Endothelial cell of umbilical vein (primary cell): ENCODE measurements around the gene SPRED2. TPM values are rescaled to one million over a fixed set of nuclear protein-coding genes. Genes with fewer than 3 reads are reported as not detected.

Experiments used
- BruUV-seq: library from RNA; stranded (reverse); fragments of 400-500 nt; replicated peaks from 2 replicates; lab custom pipeline; 2021; lab: Mats Ljungman, UMichigan
- CTCF ChIA-PET: fragments of 300-600, 350-600 bp; sonication (Branson Sonifier 250); formaldehyde crosslinking; loops from one replicate; lab custom pipeline; 2021; ENCODE audit warnings: antibody characterized with exemption, inconsistent platforms; lab: Charles Lee
- POLR2A ChIA-PET: fragments of 300-600, 350-600 bp; sonication (Branson Sonifier 250); formaldehyde crosslinking; loops from one replicate; lab custom pipeline; 2021; ENCODE audit warnings: antibody characterized with exemption, inconsistent platforms; lab: Charles Lee
- DNase-seq: peaks from one replicate; pipeline ENCODE4 v3.0.0-alpha.2; 2011; ENCODE audit warnings: low read depth, low spot score
- FAIRE-seq: peaks from 2 replicates; lab custom pipeline; 2011; peaks lifted over from hg19 to GRCh38; lab: Jason Lieb, UNC
- H2AFZ ChIP-seq: 2 replicates; pipeline ENCODE4 v1.6.0; 2012; ENCODE audit warnings: low read depth, low read length, control low read depth, inconsistent platforms
- H3K27ac ChIP-seq: 2 replicates; pipeline ENCODE4 v1.5.1; 2011; ENCODE audit warnings: low read depth, mild to moderate bottlenecking, control low read depth, low read length, moderate library complexity; ENCODE audit not compliant: insufficient read depth
- H3K27me3 ChIP-seq, 2 experiments: 2 replicates each; pipeline versions ENCODE4 v1.6.0 to v1.6.1; 2011; ENCODE audit warnings: low read length in 2 of 2, mixed read lengths in 1 of 2; ENCODE audit not compliant: control insufficient read depth in 2 of 2, insufficient read depth in 2 of 2
- H3K36me3 ChIP-seq, 2 experiments: 2 replicates in 1 of 2; 3 replicates in 1 of 2; pipeline ENCODE4 v1.5.1; 2011; ENCODE audit warnings: low read length in 2 of 2, mild to moderate bottlenecking in 1 of 2, moderate library complexity in 1 of 2; ENCODE audit not compliant: control insufficient read depth in 2 of 2, insufficient read depth in 2 of 2; ENCODE audit errors: extremely low read depth in 1 of 2
- H3K4me1 ChIP-seq: 3 replicates; pipeline ENCODE4 v1.5.1; 2011; ENCODE audit warnings: mild to moderate bottlenecking, low read length; ENCODE audit not compliant: control insufficient read depth, insufficient read depth; ENCODE audit errors: extremely low read depth
- H3K4me2 ChIP-seq: 2 replicates; pipeline ENCODE4 v1.6.1; 2011; ENCODE audit warnings: low read length, control low read depth, mixed read lengths; ENCODE audit not compliant: insufficient read depth
- H3K4me3 ChIP-seq, 3 experiments: fragments of 200-600 bp in 1 of 3; sonication (generic), shearing (Covaris generic) in 1 of 3; replicated peaks in 1 of 3; 2 replicates each; pipeline ENCODE4 v1.5.1; 2011 to 2016; ENCODE audit warnings: control low read depth in 3 of 3, low read length in 3 of 3, mild to moderate bottlenecking in 2 of 3, inconsistent platforms in 1 of 3, low read depth in 1 of 3, moderate library complexity in 1 of 3; ENCODE audit not compliant: insufficient read depth in 1 of 3
- H3K79me2 ChIP-seq: 2 replicates; pipeline ENCODE4 v1.6.0; 2012; ENCODE audit warnings: low read length, inconsistent platforms; ENCODE audit not compliant: control insufficient read depth, insufficient read depth
- H3K9ac ChIP-seq: replicated peaks from 2 replicates; pipeline ENCODE3; 2011; ENCODE audit warnings: low read length, control low read depth; ENCODE audit not compliant: insufficient read depth; ENCODE audit errors: extremely low read depth
- H3K9me1 ChIP-seq: replicated peaks from 3 replicates; pipeline ENCODE4 v1.6.0; 2011; ENCODE audit warnings: mild to moderate bottlenecking, low read length; ENCODE audit not compliant: control insufficient read depth, insufficient read depth; ENCODE audit errors: extremely low read depth
- H3K9me3 ChIP-seq: replicated peaks from 2 replicates; pipeline ENCODE4 v1.5.1; 2012; ENCODE audit warnings: low read length, inconsistent platforms; ENCODE audit not compliant: control insufficient read depth, insufficient read depth
- H4K20me1 ChIP-seq: replicated peaks from 2 replicates; pipeline ENCODE3; 2011; ENCODE audit warnings: mild to moderate bottlenecking, low read length; ENCODE audit not compliant: control insufficient read depth, insufficient read depth; ENCODE audit errors: extremely low read depth
- EZH2 ChIP-seq: IDR thresholded peaks from 2 replicates; pipeline ENCODE4 v1.6.1; 2012; ENCODE audit warnings: borderline replicate concordance, low read depth, mild to moderate bottlenecking, moderate library complexity, low read length, inconsistent platforms; ENCODE audit not compliant: severe bottlenecking
- FOS ChIP-seq: IDR thresholded peaks from 2 replicates; pipeline ENCODE4 v1.6.1; 2011; ENCODE audit warnings: mild to moderate bottlenecking, low read length, moderate library complexity, borderline replicate concordance; ENCODE audit not compliant: insufficient read depth
- GATA2 ChIP-seq: IDR thresholded peaks from 2 replicates; pipeline ENCODE4 v1.7.0; 2011; ENCODE audit warnings: low read depth, mild to moderate bottlenecking, moderate library complexity, mixed read lengths, low read length; ENCODE audit not compliant: insufficient read length, insufficient read depth
- JUN ChIP-seq: IDR thresholded peaks from 2 replicates; pipeline ENCODE4 v1.6.1; 2011; ENCODE audit warnings: borderline replicate concordance, low read depth; ENCODE audit not compliant: insufficient read length, insufficient read depth
- MYC ChIP-seq: IDR thresholded peaks from one replicate; pipeline ENCODE4 v1.6.1; 2011; ENCODE audit warnings: mild to moderate bottlenecking, low read depth, low read length
- POLR2A ChIP-seq: IDR thresholded peaks from 2 replicates; pipeline ENCODE4 v1.6.1; 2012; ENCODE audit warnings: low read depth, mild to moderate bottlenecking, control low read depth, low read length
- POLR2AphosphoS5 ChIP-seq: IDR thresholded peaks from 2 replicates; pipeline ENCODE4 v1.6.1; 2012; ENCODE audit warnings: low read depth, mild to moderate bottlenecking, control low read depth, low read length, moderate library complexity; ENCODE audit not compliant: insufficient read depth
- dilution Hi-C: fragments of 300-500 bp; cut with MboI; formaldehyde crosslinking; loops from one replicate; pipeline ENCODE4 v1.15.0; 2019; ENCODE audit warnings: low sequenced_read_pairs; ENCODE audit not compliant: extremely low pct_ligation_motif_present
- intact Hi-C: fragments of 100-400 bp; cut with micrococcal nuclease; formaldehyde crosslinking; loops from one replicate; pipeline ENCODE4 v1.10.0; 2022
- polyA plus RNA-seq, 4 experiments: library from polyadenylated mRNA; depleted of rRNA in 3 of 4; stranded (reverse) in 3 of 4; unstranded in 1 of 4; fragments of >200 nt; gene quantifications; 2 replicates each; pipeline versions ENCODE4 v1.2.1 to v1.2.3, GENCODE V29; 2011 to 2012; ENCODE audit warnings: missing spikeins in 1 of 4
- total RNA-seq: library from RNA; stranded (reverse); gene quantifications from 2 replicates; pipeline ENCODE4 v1.2.3, GENCODE V29; 2021
- TF ChIP-seq, protein P1 (sequence below), 2 donors: IDR thresholded peaks; 1 replicate in 1 of 2; 2 replicates in 1 of 2; pipeline ENCODE4 v1.5.1; 2011; ENCODE audit warnings: low read length in 2 of 2, mild to moderate bottlenecking in 2 of 2, moderate library complexity in 2 of 2, control low read depth in 1 of 2, inconsistent platforms in 1 of 2, low read depth in 1 of 2; ENCODE audit not compliant: insufficient read depth in 1 of 2; ENCODE audit errors: extremely low read depth in 1 of 2
- TF ChIP-seq, protein P2 (sequence below): IDR thresholded peaks from 2 replicates; pipeline ENCODE4 v1.6.1; 2011; ENCODE audit not compliant: insufficient read depth, insufficient read length

Gene SPRED2
- total and polyA plus RNA-seq, 2 donors (not counting 3 experiments of a cell fraction or from before 2014, with no cell fraction given): 3.6 to 9.6 TPM

DNA sequence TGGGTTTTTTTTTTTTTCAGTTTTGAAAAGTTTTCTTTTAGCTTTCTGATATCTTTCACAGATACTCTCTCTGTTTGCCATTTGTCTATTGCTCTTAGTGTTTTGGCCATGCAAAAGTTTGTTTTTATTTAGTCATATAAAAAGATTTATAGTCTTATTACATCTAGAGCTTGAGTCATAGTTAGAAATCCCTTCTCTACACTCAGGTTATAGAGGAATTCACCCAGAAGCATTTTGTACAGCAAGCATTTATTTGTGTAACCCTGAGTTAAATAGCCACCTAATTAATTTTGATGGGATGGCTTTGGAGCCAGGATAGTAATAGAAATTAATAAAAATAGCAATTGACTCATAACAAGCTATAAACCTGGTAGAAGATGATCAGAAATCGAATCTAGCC is 169.1 kb downstream of the SPRED2 start:
- H3K9me1 ChIP-seq: no peaks in the 10 kb centered on the region
- intact Hi-C loops (no loop called here), dilution Hi-C loops (no loop called here)
- CTCF ChIA-PET: interaction anchor here (0.6 to 1.9 kb wide), 6 partner anchors 13 to 311 kb away, joined by 3 to 11 read pairs (median 3); partner anchors contain the start of gene ACTR2
- POLR2A ChIA-PET: no interaction called here
- no peak overlapping the region for H3K4me3 ChIP-seq
- no peak overlapping the region for H2AFZ ChIP-seq
- H3K79me2 ChIP-seq: peaks cover 34% of the 10 kb centered on the region
- no peak overlapping the region for H3K9ac ChIP-seq
- no peak overlapping the region for H3K4me2 ChIP-seq
- H4K20me1 ChIP-seq: peaks cover 17% of the 10 kb centered on the region
- no TSS peak for BruUV-seq
- H3K4me1 ChIP-seq: peaks cover 2% of the 10 kb centered on the region
- no peaks in the 10 kb centered on the region for H3K9me3 ChIP-seq
- no peak overlapping the region for H3K27ac ChIP-seq
- FAIRE-seq (no peak), DNase-seq (no peak)
- no peaks in the 10 kb centered on the region for H3K27me3 ChIP-seq
- peaks cover 17 to 20% of the 10 kb centered on the region in 2 experiments for H3K36me3 ChIP-seq
- TF ChIP-seq, protein P1, sequence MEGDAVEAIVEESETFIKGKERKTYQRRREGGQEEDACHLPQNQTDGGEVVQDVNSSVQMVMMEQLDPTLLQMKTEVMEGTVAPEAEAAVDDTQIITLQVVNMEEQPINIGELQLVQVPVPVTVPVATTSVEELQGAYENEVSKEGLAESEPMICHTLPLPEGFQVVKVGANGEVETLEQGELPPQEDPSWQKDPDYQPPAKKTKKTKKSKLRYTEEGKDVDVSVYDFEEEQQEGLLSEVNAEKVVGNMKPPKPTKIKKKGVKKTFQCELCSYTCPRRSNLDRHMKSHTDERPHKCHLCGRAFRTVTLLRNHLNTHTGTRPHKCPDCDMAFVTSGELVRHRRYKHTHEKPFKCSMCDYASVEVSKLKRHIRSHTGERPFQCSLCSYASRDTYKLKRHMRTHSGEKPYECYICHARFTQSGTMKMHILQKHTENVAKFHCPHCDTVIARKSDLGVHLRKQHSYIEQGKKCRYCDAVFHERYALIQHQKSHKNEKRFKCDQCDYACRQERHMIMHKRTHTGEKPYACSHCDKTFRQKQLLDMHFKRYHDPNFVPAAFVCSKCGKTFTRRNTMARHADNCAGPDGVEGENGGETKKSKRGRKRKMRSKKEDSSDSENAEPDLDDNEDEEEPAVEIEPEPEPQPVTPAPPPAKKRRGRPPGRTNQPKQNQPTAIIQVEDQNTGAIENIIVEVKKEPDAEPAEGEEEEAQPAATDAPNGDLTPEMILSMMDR (IDR thresholded peaks at IDR 0.05; ENCODE audit: extremely low read depth in 1 of 2, insufficient read depth in 1 of 2, low read depth in 1 of 2, low read length in 2 of 2): no peak
- no peak for TF ChIP-seq FOS
- no peak for TF ChIP-seq JUN
- TF ChIP-seq POLR2AphosphoS5: no peak
- no peak for TF ChIP-seq GATA2
- TF ChIP-seq POLR2A: no peak
- TF ChIP-seq, protein P2, sequence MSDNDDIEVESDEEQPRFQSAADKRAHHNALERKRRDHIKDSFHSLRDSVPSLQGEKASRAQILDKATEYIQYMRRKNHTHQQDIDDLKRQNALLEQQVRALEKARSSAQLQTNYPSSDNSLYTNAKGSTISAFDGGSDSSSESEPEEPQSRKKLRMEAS: no peak
- no peak for TF ChIP-seq MYC
- no peak for TF ChIP-seq EZH2
